Body of pancreas (tissue), 4 donors: Measurements from ENCODE around the gene DCHS2. TPM values are rescaled to one million over a fixed set of nuclear protein-coding genes. Genes with fewer than 3 reads are reported as not detected.

Experiments used
- ATAC-seq: fragments of 150-250 bp; one replicate; pipeline ENCODE4 v1.9.1; 2016
- DNase-seq, 4 donors: peaks; one replicate each; pipeline ENCODE4 v3.0.0-alpha.2; 2019
- H3K27ac ChIP-seq, 4 donors: fragments of 200-600 bp; sonication (generic); 1 replicate in 3 of 4; 2 replicates in 1 of 4; pipeline versions ENCODE4 v1.5.1 to v1.6.1; 2016 to 2019; ENCODE audit warnings: mild to moderate bottlenecking in 1 of 4, mixed read lengths in 1 of 4, moderate library complexity in 1 of 4
- H3K27me3 ChIP-seq, 2 donors: fragments of 200-600 bp; sonication (generic); one replicate each; pipeline ENCODE4 v1.6.0; 2016; ENCODE audit warnings: mild to moderate bottlenecking in 1 of 2
- H3K36me3 ChIP-seq, 2 donors: fragments of 200-600 bp; sonication (generic); replicated peaks in 1 of 2; 2 replicates each; pipeline ENCODE4 v1.5.1; 2016; ENCODE audit warnings: low read depth in 2 of 2; ENCODE audit not compliant: insufficient read depth in 1 of 2
- H3K4me1 ChIP-seq: fragments of 200-600 bp; sonication (generic); one replicate; pipeline ENCODE4 v1.6.0; 2016
- H3K4me3 ChIP-seq, 2 donors: fragments of 200-600 bp; sonication (generic); 1 replicate in 1 of 2; 2 replicates in 1 of 2; pipeline ENCODE4 v1.5.1; 2016 to 2019
- H3K9me3 ChIP-seq, 3 donors: fragments of 200-600 bp; sonication (generic); 1 replicate in 2 of 3; 2 replicates in 1 of 3; pipeline ENCODE4 v1.5.1; 2016
- POLR2A ChIP-seq, 3 donors: fragments of 450-650 bp; IDR thresholded peaks; one replicate each; pipeline ENCODE4 v1.6.1; 2016; ENCODE audit warnings: antibody characterized with exemption in 3 of 3, mild to moderate bottlenecking in 2 of 3
- WGBS, 2 donors: methylation state at CpG; one replicate each; pipeline ENCODE4 v1.1.5; 2017; 5-methylcytosine and 5-hydroxymethylcytosine counted together
- intact Hi-C: fragments of 100-400 bp; cut with DNase I; formaldehyde crosslinking; loops from one replicate; pipeline ENCODE4 v1.15.1; 2023
- total RNA-seq, 2 donors: library from RNA; depleted of rRNA; stranded (reverse); fragments of >200 nt; gene quantifications; one replicate each; pipeline ENCODE4 v1.1.0, GENCODE V29; 2016
- TF ChIP-seq, protein P1 (sequence below), 7 experiments: fragments of 450-650 bp in 4 of 7; fragments of 200-600 bp in 3 of 7; sonication (generic) in 3 of 7; IDR thresholded peaks; one replicate each; pipeline ENCODE4 v1.5.1; 2016 to 2019; ENCODE audit warnings: antibody characterized with exemption in 7 of 7

DCHS2 gene
- total RNA-seq, 2 donors from 2014 or later = 0.33 to 0.78 TPM

DNA sequence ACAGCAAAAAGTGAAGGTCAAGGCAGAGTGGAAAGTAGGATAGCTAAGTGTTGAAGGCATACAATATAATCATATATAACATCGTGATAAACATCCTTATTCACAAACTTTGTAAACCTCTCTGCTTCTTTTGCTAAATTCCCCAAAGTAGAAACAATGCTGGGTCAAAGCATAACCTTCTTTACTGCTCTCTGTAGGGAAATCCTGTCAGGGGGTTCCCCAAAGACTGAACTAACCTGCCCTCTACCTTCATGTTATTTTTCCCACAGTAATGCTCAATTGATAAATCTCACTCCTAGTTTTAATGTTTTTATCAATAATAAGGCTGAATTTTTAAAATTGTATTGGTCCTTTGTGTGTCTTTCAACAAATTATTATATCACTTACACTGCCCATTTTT is 55.7 kb downstream of the DCHS2 start:
- TF ChIP-seq, protein P1, sequence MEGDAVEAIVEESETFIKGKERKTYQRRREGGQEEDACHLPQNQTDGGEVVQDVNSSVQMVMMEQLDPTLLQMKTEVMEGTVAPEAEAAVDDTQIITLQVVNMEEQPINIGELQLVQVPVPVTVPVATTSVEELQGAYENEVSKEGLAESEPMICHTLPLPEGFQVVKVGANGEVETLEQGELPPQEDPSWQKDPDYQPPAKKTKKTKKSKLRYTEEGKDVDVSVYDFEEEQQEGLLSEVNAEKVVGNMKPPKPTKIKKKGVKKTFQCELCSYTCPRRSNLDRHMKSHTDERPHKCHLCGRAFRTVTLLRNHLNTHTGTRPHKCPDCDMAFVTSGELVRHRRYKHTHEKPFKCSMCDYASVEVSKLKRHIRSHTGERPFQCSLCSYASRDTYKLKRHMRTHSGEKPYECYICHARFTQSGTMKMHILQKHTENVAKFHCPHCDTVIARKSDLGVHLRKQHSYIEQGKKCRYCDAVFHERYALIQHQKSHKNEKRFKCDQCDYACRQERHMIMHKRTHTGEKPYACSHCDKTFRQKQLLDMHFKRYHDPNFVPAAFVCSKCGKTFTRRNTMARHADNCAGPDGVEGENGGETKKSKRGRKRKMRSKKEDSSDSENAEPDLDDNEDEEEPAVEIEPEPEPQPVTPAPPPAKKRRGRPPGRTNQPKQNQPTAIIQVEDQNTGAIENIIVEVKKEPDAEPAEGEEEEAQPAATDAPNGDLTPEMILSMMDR (IDR thresholded peaks at IDR 0.05) = no peak
- TF ChIP-seq POLR2A (IDR thresholded peaks at IDR 0.05) = no peak
- ATAC-seq = no peak
- Histone ChIP-seq H3K27me3 (no peaks in the 10 kb centered on the region), H3K4me1 (no peaks in the 10 kb centered on the region), H3K36me3 (no peaks in the 10 kb centered on the region), H3K9me3 (no peaks in the 10 kb centered on the region), H3K4me3 (no peak overlapping the region), H3K27ac (no peak overlapping the region)
- DNase-seq = no peak
- intact Hi-C loops = no loop called here
- 30 to 47% methylated on average over 1 of the region's 1 CpG for WGBS, 2 donors

DNA sequence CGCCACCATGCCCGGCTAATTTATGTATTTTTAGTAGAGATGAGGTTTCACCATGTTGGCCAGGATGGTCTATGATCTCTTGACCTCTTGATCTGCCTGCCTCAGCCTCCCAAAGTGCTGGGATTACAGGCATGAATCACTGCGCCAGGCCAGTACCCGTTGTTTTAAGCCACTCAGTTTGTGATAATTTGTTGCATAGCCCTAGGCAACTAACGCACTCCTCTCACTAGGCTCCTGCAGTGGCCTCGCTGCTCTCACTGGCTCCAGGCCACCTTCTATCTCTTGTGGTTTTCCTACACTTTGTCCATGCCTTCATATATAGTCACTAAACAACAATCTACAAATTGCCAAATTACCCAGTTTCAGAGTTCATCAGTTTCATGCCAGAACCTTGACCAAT is 58.1 kb downstream of the DCHS2 start:
- DNase-seq (no peak), ATAC-seq (no peak)
- Histone ChIP-seq H3K36me3 (no peaks in the 10 kb centered on the region), H3K4me3 (no peak overlapping the region), H3K4me1 (no peaks in the 10 kb centered on the region), H3K9me3 (no peaks in the 10 kb centered on the region), H3K27ac (no peak overlapping the region), H3K27me3 (no peaks in the 10 kb centered on the region)
- 90 to 93% methylated on average over 6 of the region's 6 CpGs for WGBS, 2 donors
- intact Hi-C loops = no loop called here
- TF ChIP-seq, protein P1 (IDR thresholded peaks at IDR 0.05) = no peak
- TF ChIP-seq POLR2A (IDR thresholded peaks at IDR 0.05) = no peak

DNA sequence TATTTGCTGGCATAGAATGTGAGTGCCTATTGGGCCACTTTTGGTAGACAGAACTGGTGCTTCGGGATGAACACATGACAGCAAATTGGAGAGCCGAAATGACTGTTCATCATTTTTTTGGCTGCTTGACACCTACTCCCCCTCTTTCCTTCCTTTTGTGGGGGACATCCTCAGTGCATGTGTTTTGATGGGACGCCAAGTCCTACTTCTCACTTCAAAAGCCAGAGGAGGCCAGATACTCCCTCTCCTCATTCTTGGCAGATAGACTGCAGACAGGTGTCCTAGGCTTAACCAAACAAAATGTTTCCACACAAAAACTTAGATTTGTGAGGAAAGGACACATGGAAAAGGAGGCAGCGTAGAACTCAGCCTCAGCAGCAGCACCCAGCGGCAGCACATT is 62.4 kb downstream of the DCHS2 start:
- Histone ChIP-seq H3K9me3 (no peaks in the 10 kb centered on the region), H3K27me3 (no peaks in the 10 kb centered on the region), H3K36me3 (no peaks in the 10 kb centered on the region), H3K4me3 (no peak overlapping the region), H3K4me1 (no peaks in the 10 kb centered on the region), H3K27ac (no peak overlapping the region)
- no peak for ATAC-seq
- intact Hi-C loops = no loop called here
- WGBS, 2 donors = 84 to 90% methylated on average over 5 of the region's 5 CpGs
- DNase-seq = no peak
- no peak for TF ChIP-seq POLR2A (IDR thresholded peaks at IDR 0.05)
- TF ChIP-seq, protein P1 (IDR thresholded peaks at IDR 0.05) = no peak

DNA sequence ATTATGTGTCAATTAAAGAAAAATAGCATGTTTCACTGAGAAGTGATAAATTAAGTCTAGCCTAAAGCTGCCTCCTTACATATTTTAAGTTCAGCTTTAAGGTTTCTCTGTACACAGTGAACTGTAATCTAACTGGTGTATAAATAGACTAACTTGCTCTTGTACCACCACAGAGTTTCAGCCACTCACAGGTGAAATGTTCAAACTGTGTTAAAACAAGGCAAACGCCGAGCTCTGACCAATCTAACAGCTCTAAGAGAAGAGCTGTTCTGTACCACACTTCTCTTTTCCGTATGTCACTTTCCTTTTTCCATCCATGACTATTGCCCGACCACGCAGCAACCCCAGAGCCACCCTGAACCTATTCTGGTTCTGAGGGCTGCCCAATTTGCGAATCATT is 64.5 kb downstream of the DCHS2 start:
- Histone ChIP-seq H3K9me3 (no peaks in the 10 kb centered on the region), H3K27ac (no peak overlapping the region), H3K4me3 (no peak overlapping the region), H3K4me1 (no peaks in the 10 kb centered on the region), H3K27me3 (no peaks in the 10 kb centered on the region), H3K36me3 (no peaks in the 10 kb centered on the region)
- DNase-seq = no peak
- 70 to 75% methylated on average over 6 of the region's 6 CpGs for WGBS, 2 donors
- intact Hi-C loops = no loop called here
- ATAC-seq = no peak
- TF ChIP-seq, protein P1 (IDR thresholded peaks at IDR 0.05) = no peak
- no peak for TF ChIP-seq POLR2A (IDR thresholded peaks at IDR 0.05)

DNA sequence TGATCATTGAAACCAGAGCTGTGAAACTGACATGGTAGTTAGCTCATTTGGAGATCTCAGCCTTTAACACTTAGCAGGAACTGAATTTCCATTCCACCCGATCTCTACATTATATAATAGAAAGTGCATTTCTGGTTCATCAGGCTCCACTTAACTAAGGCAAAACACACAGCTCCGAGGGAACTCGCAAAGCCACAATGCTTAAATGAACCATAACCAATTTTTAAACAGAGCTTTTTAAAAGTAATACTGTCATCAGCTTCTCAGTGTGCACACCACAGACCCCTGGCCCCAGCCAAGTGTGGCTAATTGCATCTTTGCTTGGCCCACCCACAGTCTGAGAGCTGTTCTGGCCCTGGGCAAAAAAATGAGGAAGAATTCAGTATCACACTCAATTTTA is 66.1 kb downstream of the DCHS2 start:
- intact Hi-C loops = no loop called here
- no peaks in the 10 kb centered on the region for H3K4me1 ChIP-seq
- no peak for DNase-seq
- no peaks in the 10 kb centered on the region for H3K36me3 ChIP-seq
- no peaks in the 10 kb centered on the region for H3K9me3 ChIP-seq
- WGBS, 2 donors = 65 to 72% methylated on average over 3 of the region's 3 CpGs
- TF ChIP-seq, protein P1 (IDR thresholded peaks at IDR 0.05) = no peak
- TF ChIP-seq POLR2A (IDR thresholded peaks at IDR 0.05) = no peak
- no peak overlapping the region for H3K4me3 ChIP-seq
- ATAC-seq = no peak
- H3K27me3 ChIP-seq = no peaks in the 10 kb centered on the region
- no peak overlapping the region for H3K27ac ChIP-seq
